SK-MEL-5 (cell line): Measurements from ENCODE around the gene OCEL1. TPM values are rescaled to one million over a fixed set of nuclear protein-coding genes. Genes with fewer than 3 reads are reported as not detected.
"Not testable (repeated sequence)": the region's sequence is repeated elsewhere in the genome, so short reads cannot be mapped to it uniquely, and the experiment has no call there.

ENCODE experiments used
- DNase-seq: peaks from one replicate; pipeline ENCODE4 v3.0.0-alpha.2; 2016; ENCODE audit warnings: low read depth, low spot score
- in situ Hi-C: cut with HindIII; loops from 2 replicates; pipeline ENCODE4 v1.10.0; 2016; ENCODE audit warnings: low sequenced_read_pairs, high pct_unique_total_duplicates, low pct_unique_long_range_greater_than_20kb
- total RNA-seq: library from RNA; depleted of rRNA; stranded (reverse); fragments of >200 nt; shearing (Covaris generic); gene quantifications from 2 replicates; pipeline ENCODE4 v1.2.3, GENCODE V29; 2014; rRNA removed

Gene OCEL1
- total RNA-seq, 1 experiment from 2014 or later = 3.3 TPM

- DNase-seq, in situ Hi-C loops: not testable (repeated sequence)
Measured at GRCh38 chr19:17274892-17275291, 48.9 kb downstream of the OCEL1 start.

- in situ Hi-C loops = no loop called here
Measured at GRCh38 chr19:17275441-17276175, 49.6 kb downstream of the OCEL1 start.

More at GRCh38 chr19:17275441-17276175, 49.6 kb downstream of the OCEL1 start:
- DNase-seq = no peak

Other genes with a start within 250 kb of the OCEL1 start
- gene CPAMD8, start 199.4 kb upstream of the OCEL1 start, total RNA-seq = 0.11 TPM in 1 of 2 replicates, not detected in the other
- gene HAUS8, start 150.8 kb upstream of the OCEL1 start, total RNA-seq = 4.1 and 6.7 TPM in 2 replicates
- gene MYO9B, start 150.4 kb upstream of the OCEL1 start, total RNA-seq = 62.6 and 79.9 TPM in 2 replicates
- gene USE1, start 10.9 kb upstream of the OCEL1 start, total RNA-seq = 6.8 and 8.5 TPM in 2 replicates
- gene NR2F6, start 19.7 kb downstream of the OCEL1 start, total RNA-seq = 30.3 and 35.2 TPM in 2 replicates
- not detected in 2 replicates for gene USHBP1, start 38.5 kb downstream of the OCEL1 start, total RNA-seq
- gene BABAM1, start 41.2 kb downstream of the OCEL1 start, total RNA-seq = 61.0 and 66.6 TPM in 2 replicates
- 1.3 TPM in 2 replicates for gene ANKLE1, start 55.7 kb downstream of the OCEL1 start, total RNA-seq
- gene ABHD8, start 77.2 kb downstream of the OCEL1 start, total RNA-seq = 2.5 and 3.4 TPM in 2 replicates
- 48.4 and 77.4 TPM in 2 replicates for gene MRPL34, start 79.6 kb downstream of the OCEL1 start, total RNA-seq
- gene DDA1, start 83.3 kb downstream of the OCEL1 start, total RNA-seq = 14.0 and 14.1 TPM in 2 replicates
- 0.98 and 1.3 TPM in 2 replicates for gene ANO8, start 108.6 kb downstream of the OCEL1 start, total RNA-seq
- 13.3 and 16.3 TPM in 2 replicates for gene GTPBP3, start 111.3 kb downstream of the OCEL1 start, total RNA-seq
- gene PLVAP, start 151.1 kb downstream of the OCEL1 start, total RNA-seq = not detected in 2 replicates
- gene CCDC194, start 168.0 kb downstream of the OCEL1 start, total RNA-seq = not detected in 2 replicates
- 0.21 and 1.9 TPM in 2 replicates for gene BST2, start 179.4 kb downstream of the OCEL1 start, total RNA-seq
- gene MVB12A, start 193.8 kb downstream of the OCEL1 start, total RNA-seq = 53.4 and 59.8 TPM in 2 replicates
- gene TMEM221, start 222.4 kb downstream of the OCEL1 start, total RNA-seq = 0.08 TPM in 1 of 2 replicates, not detected in the other
- not detected in 2 replicates for gene NXNL1, start 234.7 kb downstream of the OCEL1 start, total RNA-seq
- 12.2 and 16.6 TPM in 2 replicates for gene SLC27A1, start 244.3 kb downstream of the OCEL1 start, total RNA-seq